Measurements from ENCODE around the gene RASA2. TPM values are rescaled to one million over a fixed set of nuclear protein-coding genes. Genes with fewer than 3 reads are reported as not detected.

Gene RASA2
- total and polyA plus RNA-seq, 10 of the 15 experiments (the other 5 are each of a cell fraction or from before 2014, with no cell fraction given), result 1.9 to 9.4 (median 7.2) TPM

GRCh38 chr3:141552440-141552991, 65.7 kb downstream of the RASA2 start (continued):
- TF ChIP-seq PRDM15 (CRISPR knock-in tag; IDR thresholded peaks at IDR 0.05), result no peak
- no peak for TF ChIP-seq BRCA1 (IDR thresholded peaks at IDR 0.05; ENCODE audit: low read depth, low read length)
- no peak for TF ChIP-seq SRF (IDR thresholded peaks at IDR 0.05; ENCODE audit: low read depth in 2 of 2, low read length in 2 of 2)
- TF ChIP-seq POLR2AphosphoS2 (IDR thresholded peaks at IDR 0.05; ENCODE audit: low read depth, low read length), result no peak
- TF ChIP-seq CHD1 (IDR thresholded peaks at IDR 0.05; ENCODE audit: low read depth, low read length), result no peak
- no peak for TF ChIP-seq SIN3A (IDR thresholded peaks at IDR 0.05; ENCODE audit: low read depth, low read length)
- TF ChIP-seq, protein P1, sequence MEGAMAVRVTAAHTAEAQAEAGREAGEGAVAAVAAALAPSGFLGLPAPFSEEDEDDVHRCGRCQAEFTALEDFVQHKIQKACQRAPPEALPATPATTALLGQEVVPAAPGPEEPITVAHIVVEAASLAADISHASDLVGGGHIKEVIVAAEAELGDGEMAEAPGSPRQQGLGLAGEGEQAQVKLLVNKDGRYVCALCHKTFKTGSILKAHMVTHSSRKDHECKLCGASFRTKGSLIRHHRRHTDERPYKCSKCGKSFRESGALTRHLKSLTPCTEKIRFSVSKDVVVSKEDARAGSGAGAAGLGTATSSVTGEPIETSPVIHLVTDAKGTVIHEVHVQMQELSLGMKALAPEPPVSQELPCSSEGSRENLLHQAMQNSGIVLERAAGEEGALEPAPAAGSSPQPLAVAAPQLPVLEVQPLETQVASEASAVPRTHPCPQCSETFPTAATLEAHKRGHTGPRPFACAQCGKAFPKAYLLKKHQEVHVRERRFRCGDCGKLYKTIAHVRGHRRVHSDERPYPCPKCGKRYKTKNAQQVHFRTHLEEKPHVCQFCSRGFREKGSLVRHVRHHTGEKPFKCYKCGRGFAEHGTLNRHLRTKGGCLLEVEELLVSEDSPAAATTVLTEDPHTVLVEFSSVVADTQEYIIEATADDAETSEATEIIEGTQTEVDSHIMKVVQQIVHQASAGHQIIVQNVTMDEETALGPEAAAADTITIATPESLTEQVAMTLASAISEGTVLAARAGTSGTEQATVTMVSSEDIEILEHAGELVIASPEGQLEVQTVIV (IDR thresholded peaks at IDR 0.05; ENCODE audit: borderline replicate concordance, partially characterized antibody), result no peak
- TF ChIP-seq ATF7 (IDR thresholded peaks at IDR 0.05; ENCODE audit: low read depth), result no peak
- TF ChIP-seq ESRRA (IDR thresholded peaks at IDR 0.05; ENCODE audit: low read length), result no peak

All from GM12878 (cell line).